ENCODE data around the gene TMEM273. TPM values are rescaled to one million over a fixed set of nuclear protein-coding genes. Genes with fewer than 3 reads are reported as not detected.

Gene TMEM273
- total RNA-seq, 1 experiment from 2014 or later = 0.09 TPM

DNA sequence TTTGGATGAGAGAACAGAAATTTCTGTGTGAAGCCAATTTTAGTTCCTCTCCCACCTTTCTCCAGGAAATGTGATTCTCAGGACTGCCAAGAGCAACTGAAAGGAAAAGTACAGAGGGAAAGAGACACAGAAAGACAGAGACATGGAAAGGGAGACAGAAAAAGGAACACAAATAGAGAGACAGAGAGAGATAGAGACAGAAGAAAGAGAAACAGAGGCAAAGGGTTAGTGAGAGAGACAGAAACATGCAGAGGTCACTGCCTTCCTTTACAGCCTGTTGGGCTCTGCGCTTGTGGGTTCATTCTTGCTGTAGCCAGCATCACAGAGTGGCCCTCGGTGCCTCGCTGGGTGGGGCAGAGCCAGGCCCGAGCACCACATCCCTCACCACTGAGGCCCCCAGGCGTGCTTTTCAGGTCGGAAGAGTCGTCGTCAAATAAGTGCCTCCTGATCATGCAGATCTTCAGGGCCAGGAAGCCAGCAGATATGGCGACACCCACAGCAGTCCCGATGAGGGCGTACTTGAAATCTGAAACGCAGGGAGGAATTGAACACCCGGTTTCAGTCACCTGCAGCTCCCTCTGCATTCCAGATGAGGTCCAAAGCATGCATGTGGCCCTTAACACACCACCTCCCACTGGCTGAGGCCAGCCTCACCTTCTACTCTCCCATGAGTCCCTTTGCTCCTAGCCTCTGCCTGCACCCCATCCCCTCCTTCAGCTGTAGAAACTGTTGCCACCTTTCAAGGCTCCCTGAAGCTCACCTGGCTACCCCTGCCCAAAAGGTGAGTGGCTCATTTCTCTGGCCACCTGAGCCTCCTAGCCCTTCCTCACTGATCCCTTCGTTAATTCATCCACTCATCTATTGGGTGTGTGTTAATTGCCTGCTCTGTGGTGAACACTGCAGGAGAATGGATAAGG lies 21.4 kb downstream of the TMEM273 start:
- DNase-seq (ENCODE audit: low spot score) = no peak
- ATAC-seq = no peak
- H3K4me1 Mint-ChIP-seq = peaks cover 12% of the 10 kb centered on the region
- TF ChIP-seq GABPB1 (CRISPR knock-in tag; IDR thresholded peaks at IDR 0.05) (no peak), ESRRA (CRISPR knock-in tag; IDR thresholded peaks at IDR 0.05; ENCODE audit: borderline replicate concordance) (no peak), IRF1 (CRISPR knock-in tag; IDR thresholded peaks at IDR 0.05) (no peak), PRRX2 (CRISPR knock-in tag; IDR thresholded peaks at IDR 0.05) (no peak), NR2C2 (CRISPR knock-in tag; IDR thresholded peaks at IDR 0.05) (no peak), ZNF219 (CRISPR knock-in tag; IDR thresholded peaks at IDR 0.05; ENCODE audit: borderline replicate concordance) (no peak), ZNF121 (CRISPR knock-in tag; IDR thresholded peaks at IDR 0.05) (no peak), FOXJ3 (CRISPR knock-in tag; IDR thresholded peaks at IDR 0.05; ENCODE audit: borderline replicate concordance) (no peak), HMGXB4 (CRISPR knock-in tag; IDR thresholded peaks at IDR 0.05) (no peak), E2F4 (CRISPR knock-in tag; IDR thresholded peaks at IDR 0.05; ENCODE audit: borderline replicate concordance, low read depth) (no peak), NR1H2 (CRISPR knock-in tag; IDR thresholded peaks at IDR 0.05) (no peak), ZNF281 (CRISPR knock-in tag; IDR thresholded peaks at IDR 0.05) (no peak), USF1 (CRISPR knock-in tag; IDR thresholded peaks at IDR 0.05) (no peak)
- TF ChIP-seq, protein P1, sequence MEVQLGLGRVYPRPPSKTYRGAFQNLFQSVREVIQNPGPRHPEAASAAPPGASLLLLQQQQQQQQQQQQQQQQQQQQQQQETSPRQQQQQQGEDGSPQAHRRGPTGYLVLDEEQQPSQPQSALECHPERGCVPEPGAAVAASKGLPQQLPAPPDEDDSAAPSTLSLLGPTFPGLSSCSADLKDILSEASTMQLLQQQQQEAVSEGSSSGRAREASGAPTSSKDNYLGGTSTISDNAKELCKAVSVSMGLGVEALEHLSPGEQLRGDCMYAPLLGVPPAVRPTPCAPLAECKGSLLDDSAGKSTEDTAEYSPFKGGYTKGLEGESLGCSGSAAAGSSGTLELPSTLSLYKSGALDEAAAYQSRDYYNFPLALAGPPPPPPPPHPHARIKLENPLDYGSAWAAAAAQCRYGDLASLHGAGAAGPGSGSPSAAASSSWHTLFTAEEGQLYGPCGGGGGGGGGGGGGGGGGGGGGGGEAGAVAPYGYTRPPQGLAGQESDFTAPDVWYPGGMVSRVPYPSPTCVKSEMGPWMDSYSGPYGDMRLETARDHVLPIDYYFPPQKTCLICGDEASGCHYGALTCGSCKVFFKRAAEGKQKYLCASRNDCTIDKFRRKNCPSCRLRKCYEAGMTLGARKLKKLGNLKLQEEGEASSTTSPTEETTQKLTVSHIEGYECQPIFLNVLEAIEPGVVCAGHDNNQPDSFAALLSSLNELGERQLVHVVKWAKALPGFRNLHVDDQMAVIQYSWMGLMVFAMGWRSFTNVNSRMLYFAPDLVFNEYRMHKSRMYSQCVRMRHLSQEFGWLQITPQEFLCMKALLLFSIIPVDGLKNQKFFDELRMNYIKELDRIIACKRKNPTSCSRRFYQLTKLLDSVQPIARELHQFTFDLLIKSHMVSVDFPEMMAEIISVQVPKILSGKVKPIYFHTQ (CRISPR knock-in tag; IDR thresholded peaks at IDR 0.05) = no peak
- TF ChIP-seq, protein P2, sequence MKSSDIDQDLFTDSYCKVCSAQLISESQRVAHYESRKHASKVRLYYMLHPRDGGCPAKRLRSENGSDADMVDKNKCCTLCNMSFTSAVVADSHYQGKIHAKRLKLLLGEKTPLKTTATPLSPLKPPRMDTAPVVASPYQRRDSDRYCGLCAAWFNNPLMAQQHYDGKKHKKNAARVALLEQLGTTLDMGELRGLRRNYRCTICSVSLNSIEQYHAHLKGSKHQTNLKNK (CRISPR knock-in tag; IDR thresholded peaks at IDR 0.05) = no peak
- H3K4me3 Mint-ChIP-seq = no peak overlapping the region
- peaks cover 4% of the 10 kb centered on the region; the same call in 1 of the 2 replicates for H3K27me3 Mint-ChIP-seq (ENCODE audit: low read depth)
- POLR2A ChIA-PET = no interaction called here
- no peaks in the 10 kb centered on the region for H3K36me3 Mint-ChIP-seq
- no peaks in the 10 kb centered on the region for H3K9me3 Mint-ChIP-seq
- CTCF ChIA-PET = interaction anchor here (0.6 to 1.1 kb wide), 4 partner anchors 8 to 511 kb away, joined by 3 to 4 read pairs (median 4); no protein-coding TSS in a partner anchor
- no peak overlapping the region for H3K27ac Mint-ChIP-seq
